NB4 (cell line): ENCODE data around the gene KRTAP9-1.

Experiments used
- CTCF ChIP-seq: IDR thresholded peaks from one replicate; pipeline ENCODE4 v1.5.1; 2012; ENCODE audit warnings: low read depth, low read length
- MAX ChIP-seq: IDR thresholded peaks from 2 replicates; pipeline ENCODE4 v1.6.1; 2011; ENCODE audit warnings: low read depth, low read length
- MYC ChIP-seq: IDR thresholded peaks from 2 replicates; pipeline ENCODE4 v1.6.1; 2011; ENCODE audit warnings: low read depth, low read length
- POLR2A ChIP-seq: IDR thresholded peaks from 2 replicates; pipeline ENCODE4 v1.6.1; 2011; ENCODE audit warnings: mild to moderate bottlenecking; ENCODE audit not compliant: insufficient read length; ENCODE audit errors: extremely low read depth

- TF ChIP-seq CTCF, result no peak
- no peak for TF ChIP-seq MAX
- TF ChIP-seq POLR2A, result no peak
- TF ChIP-seq MYC, result no peak
These were observed 34.1 kb downstream of the KRTAP9-1 start for GRCh38 chr17:41223821-41224220.
